Hematopoietic multipotent progenitor cell treated with erythropoietin and hydrocortisone succinate and interleukin-3 and kit ligand, for 15 days (in vitro differentiated cells): ENCODE results near the gene MYORG.

Experiments
- DNase-seq: peaks from one replicate; pipeline ENCODE4 v3.0.0-alpha.2; 2015; ENCODE audit warnings: low spot score

MYORG gene

DNA sequence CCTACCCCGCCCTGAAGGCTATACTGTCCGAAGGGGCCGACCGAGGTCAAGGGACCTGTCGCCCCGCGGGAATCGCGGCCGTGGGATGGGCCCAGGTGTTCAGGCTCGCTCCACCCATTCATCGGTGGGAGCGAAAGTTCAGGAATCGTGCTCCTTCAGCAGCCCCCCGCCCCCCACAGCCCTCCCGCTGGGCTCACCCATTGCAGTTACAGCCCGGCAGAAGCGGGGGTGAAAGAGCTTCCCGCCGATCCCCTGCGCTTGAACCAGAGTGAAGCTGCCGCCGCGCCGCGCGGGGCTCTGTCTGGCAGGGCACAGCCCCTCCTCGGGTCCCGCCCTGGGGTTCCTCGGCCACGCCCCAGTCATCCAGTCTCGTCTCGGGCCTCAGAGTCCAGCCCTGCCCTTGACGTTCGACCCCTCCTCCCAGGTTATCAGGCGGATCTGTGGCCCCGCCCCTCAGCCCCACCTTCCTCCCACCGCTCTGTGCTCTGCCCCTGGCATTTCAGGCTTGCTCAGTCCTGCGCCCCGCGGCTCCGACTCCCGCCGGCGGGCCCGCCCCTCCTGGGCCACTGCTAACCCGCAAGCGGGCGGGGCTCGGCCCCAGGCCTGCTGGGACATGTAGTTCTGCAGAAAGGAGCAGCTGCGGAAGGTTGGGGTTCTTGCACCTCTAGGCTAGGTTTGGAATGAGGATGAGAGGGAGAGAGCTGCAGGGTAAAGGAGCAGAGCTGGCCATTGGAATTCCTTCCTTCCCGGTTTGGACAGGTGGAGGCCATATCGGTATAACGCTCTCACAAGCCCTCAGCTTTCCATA lies at the start of gene MYORG:
Gene MYORG (minus strand): TSS at position 303 of the 808 bp plus-strand sequence. CDS start 3,955 bp downstream, outside the sequence.
- peak; percentile 80 for DNase-seq

- DNase-seq = no peak
Observed at GRCh38 chr9:34419716-34420504, 43.2 kb upstream of the MYORG start.

- no peak for DNase-seq
Observed at GRCh38 chr9:34417734-34418133, 41.0 kb upstream of the MYORG start.

- peak; percentile 22 for DNase-seq
Observed at GRCh38 chr9:34413231-34413852, 36.6 kb upstream of the MYORG start.

DNA sequence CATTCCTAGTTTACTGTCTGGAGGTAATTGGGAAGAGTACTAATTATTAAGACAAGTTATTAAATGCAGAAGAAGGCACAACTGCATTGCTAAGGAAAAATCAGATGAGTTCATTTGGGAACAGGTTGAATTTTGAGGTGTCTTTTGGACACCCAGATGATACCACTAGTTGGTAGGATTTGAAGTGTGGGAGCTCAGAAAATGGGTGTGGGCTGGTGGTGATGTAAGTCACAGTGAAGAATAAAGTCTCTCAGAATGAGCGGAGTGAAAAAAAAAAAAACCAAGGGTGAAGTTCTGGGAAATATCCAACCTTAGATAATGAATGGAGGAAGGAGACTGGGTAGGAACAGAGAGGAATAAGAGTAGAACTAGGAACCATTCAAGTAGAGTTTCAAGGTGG lies 35.6 kb upstream of the MYORG start:
- no peak for DNase-seq

- DNase-seq = no peak
Observed at GRCh38 chr9:34409154-34409553, 32.5 kb upstream of the MYORG start.

GRCh38 chr9:34408173-34408572 lies 31.5 kb upstream of the MYORG start:
- no peak for DNase-seq

GRCh38 chr9:34406219-34406618 lies 29.5 kb upstream of the MYORG start:
- DNase-seq = no peak

DNA sequence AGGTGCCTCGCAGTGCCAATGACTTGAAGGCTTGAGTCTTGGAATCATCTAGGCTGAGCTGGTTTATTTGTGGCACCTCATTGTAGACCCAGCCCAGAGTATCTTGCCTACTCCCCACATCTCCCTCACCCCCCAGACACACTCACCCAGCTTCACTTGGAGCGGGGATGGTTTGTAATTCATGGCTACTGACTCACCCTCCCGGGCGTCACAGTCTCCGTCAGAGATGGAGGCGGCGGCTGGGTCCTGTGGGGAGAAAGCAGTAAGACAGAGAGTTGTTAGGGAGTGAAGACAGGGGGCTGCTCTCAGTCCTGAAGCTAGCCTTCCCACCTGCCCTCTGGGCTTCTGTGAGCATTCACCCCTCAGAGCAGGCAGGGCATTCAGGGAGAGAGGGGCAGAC lies 29.0 kb upstream of the MYORG start:
- no peak for DNase-seq

DNA sequence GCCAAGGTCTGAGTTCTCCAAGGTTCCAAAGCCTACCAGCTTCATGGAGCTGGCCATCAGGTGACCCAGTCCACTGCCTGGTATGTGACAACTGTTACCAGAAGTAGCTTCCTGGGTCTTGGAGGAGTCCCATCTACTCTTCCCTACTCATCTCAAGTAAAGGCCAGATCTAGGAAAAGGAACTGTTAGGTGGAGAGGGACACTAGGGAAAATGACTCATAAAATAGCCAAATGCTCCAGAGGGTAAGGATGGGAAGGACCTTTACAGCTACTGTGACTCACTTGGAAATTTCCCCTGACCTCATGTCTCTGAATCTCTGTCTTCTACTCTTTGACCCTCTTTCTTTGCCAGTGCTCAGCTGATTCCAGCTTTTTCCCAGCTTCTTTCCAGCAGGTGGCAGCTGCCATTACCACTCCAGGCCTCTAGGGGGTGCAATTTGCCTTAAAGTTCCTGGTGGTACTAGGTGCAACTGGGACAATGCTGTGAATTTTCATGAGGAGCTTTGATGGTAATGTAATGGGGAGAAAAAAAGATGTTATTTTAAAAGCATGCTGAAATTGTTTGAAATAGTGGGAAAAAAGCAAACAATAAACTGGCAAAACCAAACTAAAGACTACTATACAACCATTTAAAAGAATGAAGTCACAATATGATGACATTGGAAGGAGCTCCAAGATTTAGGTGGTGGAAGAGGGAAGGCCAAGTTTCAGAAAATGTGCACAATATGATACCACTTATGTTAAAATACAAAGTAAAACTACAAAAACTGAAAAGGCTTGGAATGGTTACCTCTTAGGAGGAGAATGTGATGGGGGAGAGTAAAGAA lies 27.1 kb upstream of the MYORG start:
- peak; percentile 71 for DNase-seq

DNA sequence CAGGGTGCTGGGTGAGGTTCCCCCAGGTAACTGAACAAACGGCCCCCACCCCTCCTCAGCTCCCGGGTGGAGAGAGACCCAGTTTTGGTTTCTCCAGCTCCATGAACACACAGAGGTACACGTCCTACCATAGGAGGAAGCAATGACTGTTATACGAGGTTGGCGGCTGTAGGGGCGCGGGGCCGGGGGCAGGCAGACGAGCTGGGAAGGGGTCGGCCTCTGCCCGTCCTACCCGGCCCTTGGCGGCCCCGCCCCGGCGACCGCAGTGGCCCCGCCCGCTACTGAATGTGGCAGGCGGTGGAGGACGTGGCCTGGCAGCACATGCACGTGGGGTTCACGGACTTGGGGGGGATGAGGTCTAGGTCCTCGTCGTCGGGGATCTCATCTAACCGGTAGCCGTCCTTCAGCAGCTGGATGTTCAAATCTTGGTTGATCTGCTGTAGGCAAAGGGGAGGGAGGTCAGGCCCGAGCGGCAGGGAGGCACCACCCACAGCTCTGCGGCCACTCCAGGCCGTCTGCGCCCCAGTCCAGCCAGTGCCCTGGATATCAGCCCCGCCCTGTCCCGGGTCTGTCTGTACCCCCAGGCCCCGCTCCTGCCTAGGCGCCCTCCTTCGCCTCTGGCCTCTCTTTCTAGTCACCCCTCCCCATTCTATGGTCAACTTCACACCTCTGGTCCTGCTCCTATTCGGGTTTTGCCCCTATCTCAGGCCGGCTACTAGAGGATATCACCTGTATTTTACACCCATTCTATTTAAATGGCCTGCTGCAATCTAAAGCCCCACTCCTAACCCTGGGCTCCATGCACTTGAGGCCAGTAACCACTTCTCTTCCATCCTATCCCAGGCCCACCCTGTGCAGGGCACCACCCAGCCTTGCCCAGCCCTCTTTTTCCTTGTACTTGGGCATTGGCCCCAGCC lies 24.2 kb upstream of the MYORG start:
- DNase-seq = no peak

GRCh38 chr9:34400275-34400674 lies 23.6 kb upstream of the MYORG start:
- DNase-seq = no peak

DNA sequence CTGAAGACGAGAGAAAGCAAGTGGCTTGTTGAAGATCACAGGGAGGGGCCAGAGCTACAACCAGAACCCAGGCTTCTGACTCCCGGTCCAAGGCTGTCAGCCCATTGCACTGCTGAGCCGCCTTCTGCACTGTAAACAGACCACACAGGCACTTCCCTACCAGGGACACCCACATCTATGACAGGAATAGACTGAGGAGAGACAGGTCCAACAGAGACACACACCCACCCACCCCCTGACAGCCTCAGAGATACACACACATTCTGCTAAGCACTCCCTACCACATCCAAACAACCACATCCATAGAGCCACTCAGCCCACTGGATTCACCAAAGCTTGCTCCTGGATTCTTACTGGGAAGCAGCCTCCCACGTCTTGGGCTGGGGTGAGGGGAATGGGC lies 23.0 kb upstream of the MYORG start:
- no peak for DNase-seq

DNA sequence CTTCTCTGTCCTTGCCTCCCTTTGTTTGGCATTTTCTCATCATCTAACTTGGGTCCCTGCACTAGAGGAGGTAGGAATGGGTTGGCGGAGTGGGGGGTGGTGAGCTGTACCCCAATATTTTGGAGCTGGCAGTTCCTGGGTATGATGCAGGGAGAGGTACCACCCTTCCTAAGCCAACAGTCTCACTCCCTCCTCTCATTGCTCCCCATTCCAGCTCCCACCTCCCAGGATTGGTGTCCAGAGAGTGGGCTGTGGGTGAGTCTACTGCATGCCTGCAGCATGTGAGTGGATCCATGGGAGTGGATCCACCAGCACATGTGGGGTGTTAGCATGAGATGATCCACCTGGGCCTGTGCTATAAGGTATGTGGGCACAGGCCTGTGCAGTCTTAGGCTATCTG lies 22.2 kb upstream of the MYORG start:
- no peak for DNase-seq

- no peak for DNase-seq
Observed at GRCh38 chr9:34396276-34397214, 19.8 kb upstream of the MYORG start.

- no peak for DNase-seq
Observed at GRCh38 chr9:34392511-34392910, 15.8 kb upstream of the MYORG start.

- DNase-seq = no peak
Observed at GRCh38 chr9:34387239-34387638, 10.5 kb upstream of the MYORG start.

DNA sequence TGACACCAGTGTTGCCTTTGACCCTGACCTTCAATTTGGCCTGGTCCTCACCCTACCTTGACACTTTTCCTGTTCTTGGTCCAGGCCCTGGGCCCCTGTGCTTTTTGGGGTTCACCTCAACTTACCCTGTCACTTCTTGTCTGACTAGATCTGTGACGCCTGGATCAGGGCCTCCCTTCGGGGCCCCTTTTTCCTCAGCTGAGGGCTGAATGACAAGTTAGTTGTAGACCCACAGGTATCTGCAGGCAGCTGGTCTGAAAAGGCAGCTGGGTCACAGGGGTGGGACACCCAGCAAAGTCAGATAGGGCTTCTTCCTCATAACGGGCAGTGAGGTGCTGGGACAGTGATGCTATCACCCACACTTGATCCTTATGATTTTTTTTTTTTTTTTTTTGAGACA lies 10.0 kb upstream of the MYORG start:
- no peak for DNase-seq

- no peak for DNase-seq
Observed at GRCh38 chr9:34385561-34386230, 9.0 kb upstream of the MYORG start.
